Measurements from ENCODE around the gene NOX3.

NOX3 gene

GRCh38 chr6:155455766-155456165 lies at the start of gene NOX3:
Gene NOX3 (minus strand): TSS chr6:155455839. CDS start chr6:155455800, 39 bp downstream.
- H3K4me2 ChIP-seq, result no peak within 1 kb of the TSS
- no peaks in the 10 kb centered on the region for H3K79me2 ChIP-seq (ENCODE audit: insufficient read depth, low read depth)
- H3K27ac ChIP-seq, result no peak within 1 kb of the TSS
- H3K4me1 ChIP-seq (ENCODE audit: low read depth, poor library complexity, severe bottlenecking), result no peaks in the 10 kb centered on the region
- no peak within 1 kb of the TSS for H2AFZ ChIP-seq (ENCODE audit: low read depth)
- no peak within 1 kb of the TSS for H3K4me3 ChIP-seq (IDR thresholded peaks at IDR 0.05; ENCODE audit: insufficient read depth, low read depth, low read length)
- no peak for TF ChIP-seq CTCF (conservative IDR thresholded peaks at IDR 0.05; ENCODE audit: low read depth, low read length)
- no peaks in the 10 kb centered on the region for H3K27me3 ChIP-seq (ENCODE audit: insufficient read depth, low read depth)
- no peak within 1 kb of the TSS for H3K9ac ChIP-seq
- H3K36me3 ChIP-seq (ENCODE audit: insufficient read depth), result no peaks in the 10 kb centered on the region
- no peaks in the 10 kb centered on the region for H4K20me1 ChIP-seq (ENCODE audit: insufficient read depth)

GRCh38 chr6:155504848-155505607 lies 49.4 kb upstream of the NOX3 start:
- H2AFZ ChIP-seq (ENCODE audit: low read depth), result no peak overlapping the region
- no peaks in the 10 kb centered on the region for H4K20me1 ChIP-seq (ENCODE audit: insufficient read depth)
- no peaks in the 10 kb centered on the region for H3K4me1 ChIP-seq (ENCODE audit: low read depth, poor library complexity, severe bottlenecking)
- no peak overlapping the region for H3K4me2 ChIP-seq
- TF ChIP-seq CTCF (conservative IDR thresholded peaks at IDR 0.05; ENCODE audit: low read depth, low read length), result no peak
- no peak overlapping the region for H3K27ac ChIP-seq
- H3K79me2 ChIP-seq (ENCODE audit: insufficient read depth, low read depth), result no peaks in the 10 kb centered on the region
- no peaks in the 10 kb centered on the region for H3K27me3 ChIP-seq (ENCODE audit: insufficient read depth, low read depth)
- no peak overlapping the region for H3K9ac ChIP-seq
- no peak overlapping the region for H3K4me3 ChIP-seq (IDR thresholded peaks at IDR 0.05; ENCODE audit: insufficient read depth, low read depth, low read length)
- no peaks in the 10 kb centered on the region for H3K36me3 ChIP-seq (ENCODE audit: insufficient read depth)

GRCh38 chr6:155502393-155502792 lies 46.8 kb upstream of the NOX3 start:
- no peak overlapping the region for H3K4me3 ChIP-seq (IDR thresholded peaks at IDR 0.05; ENCODE audit: insufficient read depth, low read depth, low read length)
- no peaks in the 10 kb centered on the region for H3K27me3 ChIP-seq (ENCODE audit: insufficient read depth, low read depth)
- H3K4me2 ChIP-seq, result no peak overlapping the region
- H3K4me1 ChIP-seq (ENCODE audit: low read depth, poor library complexity, severe bottlenecking), result no peaks in the 10 kb centered on the region
- no peak overlapping the region for H3K27ac ChIP-seq
- no peaks in the 10 kb centered on the region for H4K20me1 ChIP-seq (ENCODE audit: insufficient read depth)
- no peak overlapping the region for H3K9ac ChIP-seq
- TF ChIP-seq CTCF (conservative IDR thresholded peaks at IDR 0.05; ENCODE audit: low read depth, low read length), result no peak
- H3K79me2 ChIP-seq (ENCODE audit: insufficient read depth, low read depth), result no peaks in the 10 kb centered on the region
- H3K36me3 ChIP-seq (ENCODE audit: insufficient read depth), result no peaks in the 10 kb centered on the region
- no peak overlapping the region for H2AFZ ChIP-seq (ENCODE audit: low read depth)

- Histone ChIP-seq H3K4me3 (IDR thresholded peaks at IDR 0.05; ENCODE audit: insufficient read depth, low read depth, low read length) (no peak overlapping the region), H4K20me1 (ENCODE audit: insufficient read depth) (no peaks in the 10 kb centered on the region), H3K79me2 (ENCODE audit: insufficient read depth, low read depth) (no peaks in the 10 kb centered on the region), H3K9ac (no peak overlapping the region), H3K27ac (no peak overlapping the region), H3K27me3 (ENCODE audit: insufficient read depth, low read depth) (no peaks in the 10 kb centered on the region), H3K4me1 (ENCODE audit: low read depth, poor library complexity, severe bottlenecking) (no peaks in the 10 kb centered on the region), H3K4me2 (no peak overlapping the region), H2AFZ (ENCODE audit: low read depth) (no peak overlapping the region), H3K36me3 (ENCODE audit: insufficient read depth) (no peaks in the 10 kb centered on the region)
- no peak for TF ChIP-seq CTCF (conservative IDR thresholded peaks at IDR 0.05; ENCODE audit: low read depth, low read length)
Observed at GRCh38 chr6:155499574-155499973, 43.9 kb upstream of the NOX3 start.
